Trophoblast cell (in vitro differentiated cells and primary cell): ENCODE data around the gene TRIM7.

Source experiments
- DNase-seq, 2 donors: peaks; one replicate each; pipeline ENCODE4 v3.0.0-alpha.2; 2016
- H2AFZ ChIP-seq: 2 replicates; pipeline ENCODE4 v1.6.1; 2013; ENCODE audit warnings: low read length, moderate library complexity, mild to moderate bottlenecking; ENCODE audit not compliant: insufficient read depth, poor library complexity
- H2AK5ac ChIP-seq: 2 replicates; pipeline ENCODE4 v1.6.1; 2013; ENCODE audit warnings: mild to moderate bottlenecking, low read length
- H2BK120ac ChIP-seq: 2 replicates; pipeline ENCODE4 v1.6.1; 2013; ENCODE audit warnings: low read length, mild to moderate bottlenecking, moderate library complexity; ENCODE audit not compliant: insufficient read depth, poor library complexity
- H2BK12ac ChIP-seq: 2 replicates; pipeline ENCODE4 v1.6.1; 2013; ENCODE audit warnings: mild to moderate bottlenecking, low read length, moderate library complexity
- H2BK5ac ChIP-seq: 2 replicates; pipeline ENCODE4 v1.6.1; 2013; ENCODE audit warnings: low read length, low read depth, moderate library complexity, mild to moderate bottlenecking; ENCODE audit not compliant: poor library complexity
- H3K14ac ChIP-seq: 2 replicates; pipeline ENCODE4 v1.6.1; 2013; ENCODE audit warnings: mild to moderate bottlenecking, low read length
- H3K18ac ChIP-seq: 2 replicates; pipeline ENCODE4 v1.6.1; 2013; ENCODE audit warnings: mild to moderate bottlenecking, low read length
- H3K23ac ChIP-seq: 2 replicates; pipeline ENCODE4 v1.6.1; 2013; ENCODE audit warnings: low read length
- H3K27ac ChIP-seq: 2 replicates; pipeline ENCODE4 v1.5.1; 2013; ENCODE audit warnings: low read depth, mild to moderate bottlenecking, inconsistent platforms, low read length, moderate library complexity
- H3K27me3 ChIP-seq: 2 replicates; pipeline ENCODE4 v1.6.1; 2013; ENCODE audit warnings: inconsistent platforms, mild to moderate bottlenecking, low read length, moderate library complexity; ENCODE audit not compliant: insufficient read depth
- H3K36me3 ChIP-seq, 2 experiments: 1 replicate in 1 of 2; 2 replicates in 1 of 2; pipeline ENCODE4 v1.6.1; 2013; ENCODE audit warnings: low read length in 2 of 2, mild to moderate bottlenecking in 2 of 2, moderate library complexity in 1 of 2; ENCODE audit not compliant: insufficient read depth in 2 of 2, control insufficient read depth in 1 of 2
- H3K4ac ChIP-seq: 2 replicates; pipeline ENCODE4 v1.6.1; 2013; ENCODE audit warnings: low read depth, mild to moderate bottlenecking, low read length, moderate library complexity
- H3K4me1 ChIP-seq, 2 experiments: 1 replicate in 1 of 2; 2 replicates in 1 of 2; pipeline ENCODE4 v1.6.1; 2013; ENCODE audit warnings: low read length in 2 of 2, mild to moderate bottlenecking in 2 of 2, moderate library complexity in 1 of 2; ENCODE audit not compliant: insufficient read depth in 2 of 2, control insufficient read depth in 1 of 2
- H3K4me2 ChIP-seq: 2 replicates; pipeline ENCODE4 v1.6.1; 2013; ENCODE audit warnings: inconsistent platforms, mild to moderate bottlenecking, low read length, moderate library complexity
- H3K4me3 ChIP-seq: 2 replicates; pipeline ENCODE4 v1.5.1; 2013; ENCODE audit warnings: mild to moderate bottlenecking, low read depth, low read length, inconsistent platforms
- H3K79me1 ChIP-seq: one replicate; pipeline ENCODE4 v1.6.1; 2013; ENCODE audit warnings: low read length
- H3K79me2 ChIP-seq: 2 replicates; pipeline ENCODE4 v1.6.1; 2013; ENCODE audit warnings: low read length, mild to moderate bottlenecking; ENCODE audit not compliant: control insufficient read depth, insufficient read depth, poor library complexity
- H3K9ac ChIP-seq: 2 replicates; pipeline ENCODE4 v1.6.1; 2013; ENCODE audit warnings: mild to moderate bottlenecking, low read length
- H3K9me3 ChIP-seq: 2 replicates; pipeline ENCODE4 v1.6.1; 2013; ENCODE audit warnings: low read depth, mild to moderate bottlenecking, control low read depth, inconsistent platforms, low read length; ENCODE audit not compliant: insufficient read depth
- H4K12ac ChIP-seq: 2 replicates; pipeline ENCODE4 v1.6.1; 2013; ENCODE audit warnings: low read depth, mild to moderate bottlenecking, low read length, moderate library complexity
- H4K8ac ChIP-seq: 2 replicates; pipeline ENCODE4 v1.6.1; 2013; ENCODE audit warnings: low read depth, mild to moderate bottlenecking, low read length, moderate library complexity
- H4K91ac ChIP-seq: one replicate; pipeline ENCODE4 v1.6.1; 2013; ENCODE audit warnings: low read depth, mild to moderate bottlenecking, low read length, moderate library complexity
- WGBS: extraction: QIAGEN DNeasy Blood & Tissue Kit; methylation state at CpG from one replicate; pipeline ENCODE4 v1.1.7; 2013; ENCODE audit warnings: missing lambda C conversion rate; ENCODE audit not compliant: insufficient read length, insufficient coverage; ENCODE audit errors: extremely low coverage; 5-methylcytosine and 5-hydroxymethylcytosine counted together

The TRIM7 gene

GRCh38 chr5:181230551-181230950, 25.6 kb upstream of the TRIM7 start:
- H3K79me2 ChIP-seq = no peaks in the 10 kb centered on the region
- no peak overlapping the region for H4K12ac ChIP-seq
- no CpG with 5 or more reads among the region's 6 CpGs for WGBS
- H3K36me3 ChIP-seq = peaks cover 36 to 57% of the 10 kb centered on the region in 2 experiments
- H3K4me3 ChIP-seq = no peak overlapping the region
- no peaks in the 10 kb centered on the region for H3K9me3 ChIP-seq
- no peak overlapping the region for H2BK12ac ChIP-seq
- H3K14ac ChIP-seq = no peak overlapping the region
- H2BK120ac ChIP-seq = no peak overlapping the region
- H3K4ac ChIP-seq = no peak overlapping the region
- no peak overlapping the region for H3K4me2 ChIP-seq
- H2AK5ac ChIP-seq = no peak overlapping the region
- DNase-seq = no peak
- no peaks in the 10 kb centered on the region for H3K27me3 ChIP-seq
- no peak overlapping the region for H4K8ac ChIP-seq
- H3K9ac ChIP-seq = no peak overlapping the region
- no peak overlapping the region for H3K18ac ChIP-seq
- H3K79me1 ChIP-seq = no peaks in the 10 kb centered on the region
- H3K23ac ChIP-seq = no peak overlapping the region
- no peak overlapping the region for H4K91ac ChIP-seq
- H3K4me1 ChIP-seq = no peaks in the 10 kb centered on the region
- H3K27ac ChIP-seq = no peak overlapping the region
- H2BK5ac ChIP-seq = no peak overlapping the region
- no peak overlapping the region for H2AFZ ChIP-seq

GRCh38 chr5:181229996-181230395, 25.0 kb upstream of the TRIM7 start:
- no peak overlapping the region for H3K4me2 ChIP-seq
- H3K27me3 ChIP-seq = no peaks in the 10 kb centered on the region
- H2BK5ac ChIP-seq = no peak overlapping the region
- no peak overlapping the region for H3K23ac ChIP-seq
- H3K36me3 ChIP-seq = peaks cover 33 to 55% of the 10 kb centered on the region in 2 experiments
- no CpG with 5 or more reads among the region's 13 CpGs for WGBS
- no peak overlapping the region for H4K91ac ChIP-seq
- H3K18ac ChIP-seq = no peak overlapping the region
- H4K8ac ChIP-seq = no peak overlapping the region
- no peak for DNase-seq
- no peak overlapping the region for H4K12ac ChIP-seq
- H3K4me1 ChIP-seq = no peaks in the 10 kb centered on the region
- H2AK5ac ChIP-seq = no peak overlapping the region
- H2BK12ac ChIP-seq = no peak overlapping the region
- no peak overlapping the region for H3K14ac ChIP-seq
- no peak overlapping the region for H2AFZ ChIP-seq
- H3K27ac ChIP-seq = no peak overlapping the region
- no peak overlapping the region for H2BK120ac ChIP-seq
- H3K9me3 ChIP-seq = no peaks in the 10 kb centered on the region
- H3K79me1 ChIP-seq = no peaks in the 10 kb centered on the region
- H3K79me2 ChIP-seq = no peaks in the 10 kb centered on the region
- H3K4ac ChIP-seq = no peak overlapping the region
- no peak overlapping the region for H3K4me3 ChIP-seq
- no peak overlapping the region for H3K9ac ChIP-seq

- no peak for DNase-seq
- Histone ChIP-seq H4K91ac (peak overlapping the region; percentile 77), H3K23ac (no peak overlapping the region), H2BK120ac (peak overlapping the region; percentile 0), H3K36me3 (peaks cover 1 to 13% of the 10 kb centered on the region in 2 experiments), H3K27ac (no peak overlapping the region), H4K12ac (peak overlapping the region; percentile 9), H3K18ac (peak overlapping the region; percentile 5), H3K4me3 (peak overlapping the region; percentile 85), H3K4me1 (peaks cover 10 to 12% of the 10 kb centered on the region in 2 experiments), H3K79me2 (peaks cover 4% of the 10 kb centered on the region), H2BK5ac (no peak overlapping the region), H3K9ac (peak overlapping the region; percentile 23), H3K4ac (peak overlapping the region; percentile 0), H2BK12ac (no peak overlapping the region), H3K14ac (peak overlapping the region; percentile 32), H3K79me1 (peaks cover 8% of the 10 kb centered on the region), H3K9me3 (peaks cover under 1% of the 10 kb centered on the region), H4K8ac (peak overlapping the region; percentile 84), H3K27me3 (no peaks in the 10 kb centered on the region), H2AK5ac (peak overlapping the region; percentile 0), H2AFZ (peak overlapping the region; percentile 1), H3K4me2 (peak overlapping the region; percentile 82)
- no CpG with 5 or more reads among the region's 22 CpGs for WGBS
These were observed 19.6 kb upstream of the TRIM7 start for GRCh38 chr5:181224390-181225229.

GRCh38 chr5:181223729-181224389, 18.9 kb upstream of the TRIM7 start:
- Histone ChIP-seq H3K27me3 (no peaks in the 10 kb centered on the region), H2AK5ac (peak overlapping the region; percentile 0), H3K9ac (peak overlapping the region; percentile 84), H2BK120ac (peak overlapping the region; percentile 44), H4K8ac (peak overlapping the region; percentile 84), H4K12ac (peak overlapping the region; percentile 68), H3K18ac (peak overlapping the region; percentile 5), H4K91ac (peak overlapping the region; percentile 77), H3K14ac (peak overlapping the region; percentile 32), H3K79me2 (peaks cover 4% of the 10 kb centered on the region), H3K4me2 (peak overlapping the region; percentile 82), H2BK5ac (peak overlapping the region; percentile 50), H3K27ac (peak overlapping the region; percentile 63), H3K36me3 (peaks cover 1 to 10% of the 10 kb centered on the region in 2 experiments), H3K79me1 (peaks cover 8% of the 10 kb centered on the region), H2BK12ac (no peak overlapping the region), H2AFZ (peak overlapping the region; percentile 1), H3K4ac (peak overlapping the region; percentile 0), H3K4me3 (peak overlapping the region; percentile 85), H3K9me3 (peaks cover 2% of the 10 kb centered on the region), H3K23ac (no peak overlapping the region), H3K4me1 (peaks cover 10 to 12% of the 10 kb centered on the region in 2 experiments)
- WGBS = no CpG with 5 or more reads among the region's 31 CpGs
- peak in 1 of 2 donors; percentile 14 for DNase-seq
